ENCODE data around the gene SCIN. TPM values are rescaled to one million over a fixed set of nuclear protein-coding genes. Genes with fewer than 3 reads are reported as not detected.

The SCIN gene
- total RNA-seq, 1 donor from 2014 or later, result 0.30 TPM

Other genes with a start within 250 kb of the SCIN start
- 0.38 TPM for gene VWDE, start 166.9 kb upstream of the SCIN start, total RNA-seq
- 5.8 TPM for gene ARL4A, start 116.9 kb downstream of the SCIN start, total RNA-seq

Data from left lobe of liver (tissue), 1 donor.